Measurements from ENCODE around the gene TBC1D16.

DNA sequence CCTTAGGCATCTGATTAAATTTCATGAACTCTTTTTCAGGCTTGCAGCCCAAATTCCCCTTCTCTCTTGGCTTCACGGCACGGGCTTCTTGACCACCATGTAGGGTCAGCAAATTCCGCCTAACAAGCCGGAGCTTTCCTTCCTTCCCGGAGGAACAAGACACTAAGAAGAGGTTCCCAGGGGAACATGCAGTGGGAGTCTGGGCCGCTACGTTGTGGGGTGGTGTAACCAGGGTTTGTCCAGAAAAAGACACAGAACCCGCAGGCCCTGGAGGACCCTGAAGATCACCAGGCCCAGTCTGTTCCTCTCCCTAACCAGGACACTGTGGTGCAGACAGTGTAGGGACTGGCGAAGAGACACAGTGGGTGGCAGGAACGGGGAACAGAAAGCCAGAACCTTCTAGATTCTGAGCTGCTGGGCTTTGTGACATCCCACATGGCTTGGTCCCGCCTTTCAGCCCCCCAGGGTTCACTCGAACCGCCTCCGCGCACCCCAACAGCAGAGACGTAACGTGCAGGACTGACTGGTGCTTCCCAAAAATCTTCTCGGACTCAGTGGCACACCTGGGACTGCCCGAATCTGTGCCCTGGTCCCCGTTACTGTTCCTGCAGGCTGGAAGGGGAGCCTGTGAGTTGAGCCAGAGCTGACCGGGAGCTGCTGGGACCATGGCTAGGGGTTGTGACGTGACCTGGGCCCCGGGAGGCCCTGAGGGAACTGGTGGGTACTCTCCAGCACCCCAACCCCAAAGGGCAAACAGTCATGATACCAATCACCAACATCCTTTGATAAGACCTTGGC is 55.2 kb downstream of the TBC1D16 start:
- TF ChIP-seq, protein P1, sequence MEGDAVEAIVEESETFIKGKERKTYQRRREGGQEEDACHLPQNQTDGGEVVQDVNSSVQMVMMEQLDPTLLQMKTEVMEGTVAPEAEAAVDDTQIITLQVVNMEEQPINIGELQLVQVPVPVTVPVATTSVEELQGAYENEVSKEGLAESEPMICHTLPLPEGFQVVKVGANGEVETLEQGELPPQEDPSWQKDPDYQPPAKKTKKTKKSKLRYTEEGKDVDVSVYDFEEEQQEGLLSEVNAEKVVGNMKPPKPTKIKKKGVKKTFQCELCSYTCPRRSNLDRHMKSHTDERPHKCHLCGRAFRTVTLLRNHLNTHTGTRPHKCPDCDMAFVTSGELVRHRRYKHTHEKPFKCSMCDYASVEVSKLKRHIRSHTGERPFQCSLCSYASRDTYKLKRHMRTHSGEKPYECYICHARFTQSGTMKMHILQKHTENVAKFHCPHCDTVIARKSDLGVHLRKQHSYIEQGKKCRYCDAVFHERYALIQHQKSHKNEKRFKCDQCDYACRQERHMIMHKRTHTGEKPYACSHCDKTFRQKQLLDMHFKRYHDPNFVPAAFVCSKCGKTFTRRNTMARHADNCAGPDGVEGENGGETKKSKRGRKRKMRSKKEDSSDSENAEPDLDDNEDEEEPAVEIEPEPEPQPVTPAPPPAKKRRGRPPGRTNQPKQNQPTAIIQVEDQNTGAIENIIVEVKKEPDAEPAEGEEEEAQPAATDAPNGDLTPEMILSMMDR (IDR thresholded peaks at IDR 0.05; ENCODE audit: poor library complexity), result no peak
- no peak for TF ChIP-seq EZH2 (IDR thresholded peaks at IDR 0.05; ENCODE audit: borderline replicate concordance)
- no peak for TF ChIP-seq EZH2phosphoT487 (IDR thresholded peaks at IDR 0.05; ENCODE audit: low read depth, severe bottlenecking, unreplicated experiment)

Measured in hepatocyte (in vitro differentiated cells).